Activated CD8-positive, alpha-beta memory T cell treated with anti-CD3 and anti-CD28 coated beads, Interleukin-2, amount 50 U/mL, for 4 hours (primary cell): ENCODE results near the gene ETV6.
"Not testable (repeated sequence)": the region's sequence is repeated elsewhere in the genome, so short reads cannot be mapped to it uniquely, and the experiment has no call there.

Experiments
- DNase-seq: peaks from one replicate; pipeline ENCODE4 v3.0.0-alpha.2; 2020

The ETV6 gene

DNA sequence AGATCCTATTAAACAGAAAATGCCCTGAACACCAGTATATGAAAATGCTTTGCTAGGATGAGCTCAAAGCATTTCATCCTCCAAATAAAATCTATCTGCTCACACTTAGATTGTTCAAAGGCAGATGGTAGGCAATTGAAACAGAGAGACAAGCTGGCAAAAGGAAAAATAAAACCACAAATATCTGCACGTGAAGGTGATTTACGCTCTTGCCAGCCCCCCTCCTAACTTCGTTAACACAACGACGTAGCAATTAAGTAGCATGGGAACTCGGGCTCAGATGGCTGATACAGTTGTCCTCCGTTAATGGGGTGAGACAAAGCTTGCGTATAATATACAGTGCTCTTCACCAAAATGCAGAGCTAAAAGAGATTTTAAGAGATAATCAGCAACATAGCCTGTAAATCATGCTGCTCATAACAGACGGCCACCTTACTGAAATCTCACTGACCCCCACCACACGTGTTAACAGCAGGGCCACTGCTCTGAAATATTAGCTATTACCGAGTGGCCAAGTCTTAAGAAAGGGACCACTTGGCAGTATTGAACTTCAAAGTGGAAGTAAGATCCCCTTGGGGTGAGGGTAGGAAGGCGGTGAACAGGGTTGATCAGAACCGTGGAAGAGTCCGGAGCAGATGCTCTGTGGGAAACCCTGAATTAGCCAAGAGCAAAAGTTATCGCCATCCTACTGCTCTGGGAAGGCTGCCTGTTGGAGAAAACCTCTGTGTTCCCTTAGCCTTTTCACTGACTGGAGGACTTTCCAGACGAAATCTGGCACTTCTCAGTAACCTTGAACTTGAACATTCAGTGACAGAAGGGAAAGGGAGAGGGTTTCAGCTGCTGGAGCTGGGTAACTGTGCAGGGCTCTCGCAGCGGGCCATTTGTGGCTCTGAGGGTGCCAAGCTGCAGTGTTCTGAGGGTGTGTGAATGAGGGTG is 23.1 kb downstream of the ETV6 start:
- no peak for DNase-seq

DNA sequence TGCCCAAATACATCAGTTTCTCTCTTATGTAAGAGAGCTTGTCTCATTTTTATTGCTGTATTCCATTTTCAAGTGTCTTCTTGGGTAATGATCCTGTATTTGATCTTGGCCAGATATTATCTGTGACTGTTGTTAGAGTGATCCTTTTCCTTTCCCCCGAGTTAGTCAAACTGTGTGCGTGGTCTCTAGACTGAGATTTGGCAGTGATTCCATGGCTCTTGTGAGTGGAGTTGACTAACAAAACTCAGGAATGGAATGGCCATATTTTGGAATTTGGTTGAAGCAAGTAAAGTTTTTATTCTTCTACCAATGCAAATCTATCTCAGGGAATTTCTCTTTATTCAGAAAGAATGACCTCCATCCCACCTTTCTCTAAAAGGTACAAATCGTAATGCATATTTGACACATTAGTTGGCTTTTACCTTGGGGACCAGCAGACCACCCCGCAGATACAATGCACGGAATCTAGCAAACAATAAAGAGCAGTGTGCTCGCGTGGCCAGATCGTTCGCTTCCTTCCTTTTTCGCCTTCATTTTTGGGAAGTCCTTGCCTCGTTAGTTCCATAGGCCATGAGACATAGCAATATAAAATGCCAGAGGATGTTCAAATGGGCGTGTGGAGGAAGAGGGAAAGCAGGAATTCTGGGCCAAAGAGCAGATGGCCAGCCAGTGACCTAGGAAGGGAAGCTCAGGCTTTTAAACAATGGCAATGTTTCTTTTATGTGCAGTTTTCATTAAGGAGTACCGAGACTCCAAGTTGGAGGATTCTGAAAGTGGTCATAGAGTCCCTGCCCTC is 24.4 kb downstream of the ETV6 start:
- DNase-seq: no peak

DNA sequence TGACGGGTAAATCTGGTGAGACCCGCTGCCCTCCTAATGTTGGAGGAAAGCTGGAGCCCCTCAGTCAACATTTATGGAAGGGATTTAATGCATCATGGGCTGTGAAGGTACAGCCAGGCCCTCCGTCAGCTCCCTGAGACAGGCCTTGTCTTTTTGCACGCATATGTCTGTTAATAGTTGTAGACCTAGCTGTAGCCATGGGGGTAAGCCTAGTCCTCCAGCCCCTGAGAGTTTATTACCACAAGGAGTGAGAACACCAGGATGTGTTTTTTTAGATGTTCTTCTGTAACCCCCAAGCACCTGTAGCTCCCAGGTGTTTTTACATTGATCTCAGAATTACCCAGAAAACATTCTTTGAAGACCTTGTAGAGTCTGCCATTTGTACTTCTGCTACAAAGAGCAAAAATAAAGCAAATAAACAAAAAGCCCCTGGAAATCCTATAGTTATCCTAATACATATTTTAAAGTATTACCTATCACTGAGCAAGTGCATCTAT is 25.5 kb downstream of the ETV6 start:
- DNase-seq: no peak

DNA sequence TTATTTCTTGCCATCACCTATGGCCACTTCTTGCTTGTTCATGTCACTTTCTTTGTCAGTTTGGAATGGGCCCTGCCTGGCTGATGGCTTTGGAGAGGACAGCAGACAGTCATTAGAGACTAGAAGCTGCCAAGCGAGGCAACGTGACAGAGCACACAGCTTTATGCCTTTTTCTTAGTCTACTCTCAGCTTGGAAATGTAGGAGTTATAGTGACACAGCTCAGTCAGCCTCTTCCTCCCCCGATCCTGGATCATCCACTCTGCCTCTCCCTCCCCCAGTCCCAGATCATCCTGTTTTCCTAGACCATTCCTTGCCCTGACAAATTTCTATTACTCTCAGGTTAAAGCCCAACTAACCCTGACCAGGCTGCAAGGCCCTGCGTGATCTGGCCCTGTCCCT is 26.6 kb downstream of the ETV6 start:
- DNase-seq: no peak

DNA sequence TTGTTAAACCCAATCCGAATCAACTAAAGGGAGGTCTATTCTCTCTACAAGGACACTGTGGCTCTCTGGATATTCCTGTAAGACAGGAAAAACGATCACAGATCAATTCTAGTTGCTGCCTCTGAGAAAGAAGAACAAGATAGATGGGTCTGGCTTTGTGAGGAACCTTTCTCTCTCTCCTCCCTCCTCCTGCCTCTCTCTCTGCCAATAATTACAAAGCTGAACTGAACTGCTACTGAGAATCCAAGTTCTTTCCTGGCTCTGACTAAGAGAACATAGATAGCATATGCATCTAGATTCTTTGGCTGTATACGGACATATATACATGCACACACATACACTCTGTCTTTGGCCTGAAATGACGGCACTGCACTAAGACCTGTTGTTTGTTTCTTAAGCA is 27.6 kb downstream of the ETV6 start:
- DNase-seq: no peak

DNA sequence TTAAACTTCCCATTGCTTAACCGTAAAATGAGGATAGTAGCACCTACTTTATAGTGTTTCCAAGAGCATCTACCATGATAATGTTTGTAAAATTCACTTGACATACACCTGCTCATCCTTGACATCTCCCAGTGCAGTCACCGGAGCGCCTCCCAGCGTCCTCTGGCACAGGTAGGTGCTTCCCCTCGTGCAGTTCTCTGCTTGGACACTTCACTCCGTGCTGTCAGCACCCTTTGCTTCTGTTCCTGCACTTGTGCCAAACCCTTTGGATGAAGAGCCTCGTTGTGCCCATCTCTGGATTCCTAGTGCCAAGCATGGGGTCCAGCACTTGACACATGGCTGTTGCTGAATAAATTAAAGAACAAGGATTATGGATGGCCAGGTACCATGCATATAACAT is 28.3 kb downstream of the ETV6 start:
- DNase-seq: no peak

DNA sequence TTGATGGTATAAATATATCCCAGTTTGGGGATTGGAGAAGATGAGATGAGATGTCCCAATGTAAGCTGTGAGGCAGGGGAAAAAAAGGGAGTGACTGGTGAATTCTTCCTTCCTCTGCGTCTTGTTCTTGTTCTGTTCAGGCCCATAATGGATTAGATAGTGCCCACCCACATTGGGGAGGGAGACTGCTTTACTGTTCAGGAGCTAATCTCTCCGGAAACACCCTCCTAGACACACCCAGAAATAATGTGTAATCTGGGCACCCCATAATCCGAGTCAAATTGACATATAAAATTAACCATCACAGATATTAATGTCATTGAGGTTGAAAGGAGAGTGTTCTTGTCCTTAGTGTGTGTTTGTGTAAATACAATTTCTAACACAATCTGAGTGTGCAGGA is 29.3 kb downstream of the ETV6 start:
- DNase-seq: no peak

DNA sequence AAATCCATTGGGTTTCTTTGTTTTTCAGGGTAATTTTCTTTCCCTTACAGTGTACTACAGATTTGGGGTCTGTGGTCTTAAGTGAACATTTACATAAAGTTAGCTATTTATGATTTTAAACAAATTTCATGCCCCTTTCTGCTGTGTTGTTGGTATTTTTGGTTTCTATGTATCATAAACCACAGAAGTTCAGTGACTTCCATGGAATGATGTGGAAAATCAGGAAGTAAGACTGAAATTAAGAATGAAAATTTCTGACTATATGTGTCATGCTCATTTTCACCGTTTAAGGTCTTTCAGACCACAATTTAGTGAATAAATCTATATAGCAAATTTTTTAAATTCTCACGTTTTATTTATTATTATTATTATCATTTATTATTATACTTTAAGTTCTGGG is 31.7 kb downstream of the ETV6 start:
- no peak for DNase-seq

DNA sequence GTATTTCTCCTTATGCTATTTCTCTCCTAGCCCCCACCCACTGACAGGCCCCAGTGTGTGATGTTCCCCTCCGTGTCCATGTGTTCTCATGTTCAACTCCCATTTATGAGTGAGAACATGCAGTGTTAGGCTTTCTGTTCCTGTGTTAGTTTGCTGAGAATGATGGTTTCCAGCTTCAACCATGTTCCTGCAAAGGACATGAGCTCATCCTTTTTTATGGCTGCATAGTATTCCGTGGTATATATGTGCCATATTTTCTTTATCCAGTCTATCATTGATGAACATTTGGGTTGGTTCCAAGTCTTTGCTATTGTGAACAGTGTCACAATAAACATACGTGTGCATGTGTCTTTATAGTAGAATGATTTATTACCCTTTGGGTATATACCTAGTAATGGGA is 32.2 kb downstream of the ETV6 start:
- not testable (repeated sequence) for DNase-seq

DNA sequence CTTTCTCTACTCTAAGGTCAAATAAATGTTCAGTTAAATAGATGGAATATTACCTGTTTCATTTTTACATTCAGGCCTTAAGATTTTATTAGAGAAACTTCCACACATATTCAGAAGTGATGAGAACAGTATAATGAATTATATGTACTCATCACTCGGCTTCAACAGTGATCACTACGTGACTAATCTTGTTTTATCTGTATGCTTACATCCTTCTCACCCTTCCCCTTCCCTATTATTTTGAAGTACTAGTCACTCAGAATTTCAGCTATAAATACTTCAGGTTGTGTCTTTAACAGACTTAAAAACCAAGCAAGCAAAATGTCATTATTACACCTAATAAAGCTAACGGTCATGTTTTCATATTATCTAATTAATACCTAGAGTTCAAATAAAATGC is 34.9 kb downstream of the ETV6 start:
- no peak for DNase-seq

DNA sequence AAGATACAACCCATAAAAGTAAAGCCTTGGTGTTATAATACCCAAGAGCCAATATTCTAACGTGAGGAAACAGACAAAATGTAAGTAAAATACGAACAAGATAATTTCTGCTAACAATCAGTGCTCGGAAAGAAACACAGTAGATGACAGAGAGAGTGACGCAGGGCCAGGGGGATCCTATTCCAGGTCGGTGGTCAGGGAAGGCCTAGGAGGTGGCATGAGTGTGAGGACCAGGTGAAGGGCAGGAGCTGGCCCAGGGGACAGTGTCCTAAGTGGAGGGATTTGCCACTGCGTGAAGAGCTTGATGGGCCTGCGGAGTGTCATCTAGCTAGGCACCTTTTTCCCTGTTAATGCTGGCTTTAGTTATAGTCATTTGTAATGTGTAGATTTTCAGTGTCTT is 35.3 kb downstream of the ETV6 start:
- no peak for DNase-seq

DNA sequence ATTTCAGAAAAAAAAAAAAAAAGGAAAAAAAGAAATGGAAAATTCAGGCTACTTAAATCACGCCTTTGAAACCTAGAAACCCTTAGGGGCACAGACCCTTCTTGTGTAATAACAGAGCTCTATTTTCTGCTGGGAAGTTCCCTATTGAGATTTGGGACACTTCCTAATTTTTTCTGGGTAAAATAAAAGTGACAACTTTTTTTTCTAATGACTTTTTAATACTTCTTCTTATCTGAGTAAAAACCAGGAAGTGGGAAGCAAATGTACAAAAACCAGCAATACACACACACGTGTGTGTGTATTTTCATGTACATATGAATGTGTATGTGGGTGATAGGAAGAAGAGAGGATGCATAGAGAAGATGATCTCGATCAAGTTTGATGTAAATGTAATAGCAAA is 35.8 kb downstream of the ETV6 start:
- DNase-seq: no peak

DNA sequence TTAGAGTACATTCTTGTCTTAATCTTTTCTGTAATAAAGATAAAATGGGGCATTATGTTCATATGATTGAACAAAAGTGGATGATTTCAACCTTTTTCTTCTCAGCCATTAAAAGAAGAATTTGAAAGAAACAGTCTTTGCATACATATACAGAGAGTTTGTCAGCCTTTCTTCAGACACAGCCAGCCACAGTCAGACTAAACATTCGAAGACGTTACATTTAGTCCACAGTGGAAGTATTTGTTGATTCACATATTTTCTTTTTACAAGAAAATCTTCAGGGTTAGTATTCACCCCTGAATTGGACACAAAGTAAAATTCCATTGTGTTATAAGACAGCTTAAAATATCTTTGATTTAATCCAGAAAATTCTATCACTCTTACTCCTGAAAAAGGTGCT is 36.2 kb downstream of the ETV6 start:
- no peak for DNase-seq

DNA sequence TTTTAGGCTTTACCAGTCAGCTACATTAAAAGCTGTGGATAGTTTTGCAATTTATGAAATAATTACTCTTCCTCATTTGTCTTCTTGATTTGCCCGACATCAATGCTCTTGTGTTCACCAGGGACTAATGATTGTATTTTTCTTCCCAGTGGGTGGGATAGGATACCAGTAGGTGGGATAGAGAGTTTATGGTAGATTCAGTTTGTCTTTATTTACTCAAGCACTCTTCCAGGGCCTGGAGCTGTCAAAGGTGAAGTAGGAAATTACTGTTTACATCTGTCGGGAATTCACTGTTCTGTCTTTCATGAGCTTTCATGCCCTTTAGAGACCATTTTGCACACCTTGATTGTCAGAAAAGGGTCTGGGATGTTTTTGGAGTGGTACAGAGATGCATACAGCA is 36.6 kb downstream of the ETV6 start:
- no peak for DNase-seq

DNA sequence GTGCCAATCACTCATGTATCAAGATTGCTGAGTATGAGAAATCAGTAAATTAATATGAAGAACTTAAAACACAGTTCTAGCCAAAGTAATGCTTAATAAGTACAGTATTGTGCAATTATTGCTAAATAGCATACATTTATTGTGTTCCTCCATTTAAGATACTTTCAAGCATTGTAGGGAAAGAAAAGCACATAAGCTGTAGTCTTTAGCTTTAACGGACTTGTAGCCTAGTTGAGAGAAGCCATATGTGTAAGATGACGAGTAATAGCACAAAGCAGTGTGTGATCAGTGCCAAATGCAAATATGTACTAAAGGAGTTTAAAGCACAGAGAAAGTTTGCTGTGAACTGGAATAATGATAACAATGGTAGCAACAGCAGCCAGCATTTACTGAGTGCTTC is 38.1 kb downstream of the ETV6 start:
- DNase-seq: no peak

DNA sequence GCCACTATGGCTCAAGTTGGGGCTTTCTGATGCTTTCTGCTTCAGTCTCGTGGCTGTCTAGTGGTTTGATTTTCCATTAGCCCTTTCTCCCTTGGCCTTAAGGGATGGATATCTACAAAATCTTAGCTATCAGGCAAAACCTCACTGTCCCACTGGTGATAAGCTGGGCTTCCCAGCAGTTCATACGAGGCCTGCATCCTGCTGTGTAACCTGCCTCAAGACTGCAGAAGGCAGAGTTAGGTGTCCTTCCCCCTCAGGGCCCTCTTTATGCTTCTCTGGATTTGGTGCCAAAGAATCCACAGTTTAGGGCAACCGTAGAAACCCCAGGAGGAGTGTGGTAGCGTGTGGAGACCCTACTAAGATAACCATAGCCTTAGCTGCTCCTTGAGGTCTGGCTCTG is 38.9 kb downstream of the ETV6 start:
- DNase-seq: no peak

DNA sequence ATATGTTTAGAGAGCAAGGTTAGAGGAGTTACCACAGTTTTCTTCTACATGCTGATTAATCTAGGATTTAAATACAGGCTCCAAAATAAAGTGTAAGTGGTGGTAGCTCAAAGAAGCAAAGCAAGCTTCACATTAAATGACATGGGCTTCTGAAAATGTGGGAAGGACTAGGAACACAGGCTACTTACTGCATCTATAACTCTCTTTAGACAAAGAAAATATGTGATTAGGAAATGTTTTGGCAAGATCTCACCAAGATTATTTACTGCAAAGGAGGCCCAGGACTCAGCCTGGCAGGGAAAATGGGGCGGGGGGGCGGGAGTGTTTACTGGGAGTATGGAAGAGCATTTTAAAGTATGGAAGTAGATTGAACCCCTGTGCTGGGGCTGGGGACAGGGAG is 39.4 kb downstream of the ETV6 start:
- no peak for DNase-seq

DNA sequence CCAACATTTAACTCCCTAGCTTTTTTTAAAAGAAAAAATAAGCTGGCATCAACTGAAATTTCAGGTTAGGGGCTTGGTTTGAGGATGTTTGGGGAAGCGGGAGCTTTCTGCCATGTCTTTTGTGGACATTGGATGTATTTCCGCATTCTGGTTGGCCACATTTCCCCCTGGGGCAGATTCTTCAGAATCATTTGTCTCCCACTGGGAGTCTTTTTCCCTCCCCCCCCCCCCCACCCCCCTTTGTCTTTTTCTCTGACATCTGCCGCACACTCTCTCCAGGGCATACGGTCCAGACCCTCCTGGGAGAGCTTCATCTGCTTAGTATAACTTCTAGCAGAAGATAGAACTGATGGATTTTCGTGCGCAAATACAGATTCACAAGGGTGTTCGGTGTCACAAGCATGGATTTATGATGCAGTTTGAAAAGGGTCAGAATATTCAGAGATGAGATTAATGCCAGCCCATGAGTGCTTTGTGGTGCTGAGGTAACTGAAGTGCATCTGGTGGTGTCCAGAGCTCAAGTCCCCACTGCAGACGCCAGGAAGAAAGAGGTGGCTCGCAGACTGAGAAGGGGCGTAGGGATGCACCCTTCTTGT is 40.2 kb downstream of the ETV6 start:
- DNase-seq: no peak

DNA sequence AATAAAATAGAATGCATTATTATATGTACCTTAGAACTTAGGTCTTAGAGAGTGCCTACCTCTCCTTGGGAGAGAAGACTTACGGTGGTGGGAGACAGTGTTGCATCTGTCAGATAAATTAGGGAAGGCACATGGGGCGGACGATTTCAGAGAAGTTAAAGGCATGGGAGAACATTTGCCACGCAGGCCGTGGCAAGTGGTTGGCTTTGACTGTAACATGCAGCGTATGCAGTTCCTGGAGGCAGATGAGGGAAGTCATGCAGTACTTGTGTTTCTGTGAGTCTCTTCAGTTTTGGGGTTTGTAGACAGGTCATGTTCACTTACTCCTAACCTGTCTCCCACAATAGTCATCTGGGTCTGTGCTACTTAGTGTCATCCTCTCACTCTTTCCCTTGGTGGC is 43.6 kb downstream of the ETV6 start:
- DNase-seq: no peak

DNA sequence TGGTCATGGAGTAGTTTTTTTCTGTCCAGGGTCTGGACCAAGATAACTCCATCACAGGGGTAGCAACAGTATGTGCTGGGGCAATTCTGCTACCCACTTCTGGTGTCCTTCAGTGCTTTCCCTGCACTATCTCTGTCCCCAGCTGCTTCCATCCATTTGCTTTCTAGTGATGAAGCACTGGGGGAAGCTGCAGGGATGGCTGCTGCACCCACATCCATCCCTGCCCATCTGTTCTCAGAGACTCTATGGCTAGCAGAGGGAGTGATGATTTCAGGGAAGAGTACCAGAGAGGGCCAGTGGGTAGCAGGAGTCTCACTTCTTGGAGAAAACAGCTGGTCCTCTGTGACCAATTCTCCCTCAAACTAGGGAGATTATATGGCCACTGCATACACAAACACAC is 44.1 kb downstream of the ETV6 start:
- DNase-seq: no peak

DNA sequence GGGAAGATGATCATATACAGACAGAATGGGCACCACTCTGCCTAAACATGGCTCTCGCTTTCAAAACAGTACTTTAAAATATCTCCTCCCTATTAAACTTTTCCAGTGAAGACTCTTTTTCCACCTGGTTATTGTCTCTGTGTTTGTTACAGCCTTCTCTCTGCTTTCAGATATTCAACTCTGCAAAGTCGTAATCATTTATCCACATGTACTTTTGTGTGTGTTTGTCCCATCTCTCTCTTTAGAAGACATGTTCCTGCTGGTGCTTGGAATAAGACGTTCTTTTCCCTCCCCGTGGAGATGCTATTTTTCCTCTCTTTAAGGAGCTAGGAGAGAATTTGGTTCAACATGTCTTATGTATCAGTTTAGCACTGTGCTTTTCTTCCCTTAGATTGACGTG is 45.1 kb downstream of the ETV6 start:
- no peak for DNase-seq

DNA sequence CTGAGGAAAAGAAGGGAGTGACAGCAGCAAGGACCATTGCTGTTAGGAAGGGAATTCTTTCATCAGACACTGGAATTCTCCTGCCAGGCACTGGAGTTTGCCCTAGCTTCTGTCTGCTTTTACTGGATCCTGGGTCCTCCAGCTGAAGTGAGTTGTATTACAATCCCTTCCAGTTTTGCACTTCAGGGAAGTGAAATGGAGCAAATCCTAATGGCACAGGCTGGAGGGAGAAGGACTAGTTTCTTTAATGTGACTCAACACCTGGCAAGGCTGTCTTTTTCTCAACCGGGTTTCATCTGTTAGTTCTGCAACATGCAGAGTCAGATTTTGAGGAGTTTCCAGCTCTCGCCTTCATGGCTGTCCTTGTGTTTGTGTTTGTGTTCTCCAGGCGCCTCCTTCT is 45.8 kb downstream of the ETV6 start:
- no peak for DNase-seq

DNA sequence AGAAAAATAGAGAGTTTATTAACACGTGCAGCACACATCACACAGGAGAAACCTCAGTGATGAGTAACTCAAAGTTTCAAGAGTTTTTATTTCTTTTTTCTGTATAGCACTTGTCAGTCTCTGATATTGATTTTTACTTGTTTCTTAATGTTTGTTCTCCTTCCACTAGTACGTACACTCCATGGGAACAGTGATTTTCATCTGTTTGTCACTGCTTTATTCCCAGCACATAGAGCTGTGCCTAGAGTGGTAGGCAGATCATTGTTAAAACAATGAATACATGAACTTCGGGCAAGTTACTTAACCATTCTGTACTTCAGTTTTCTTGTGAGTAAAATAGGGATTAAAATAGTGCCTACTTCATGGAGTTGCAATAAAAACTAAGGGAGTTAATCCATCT is 46.6 kb downstream of the ETV6 start:
- DNase-seq: no peak

DNA sequence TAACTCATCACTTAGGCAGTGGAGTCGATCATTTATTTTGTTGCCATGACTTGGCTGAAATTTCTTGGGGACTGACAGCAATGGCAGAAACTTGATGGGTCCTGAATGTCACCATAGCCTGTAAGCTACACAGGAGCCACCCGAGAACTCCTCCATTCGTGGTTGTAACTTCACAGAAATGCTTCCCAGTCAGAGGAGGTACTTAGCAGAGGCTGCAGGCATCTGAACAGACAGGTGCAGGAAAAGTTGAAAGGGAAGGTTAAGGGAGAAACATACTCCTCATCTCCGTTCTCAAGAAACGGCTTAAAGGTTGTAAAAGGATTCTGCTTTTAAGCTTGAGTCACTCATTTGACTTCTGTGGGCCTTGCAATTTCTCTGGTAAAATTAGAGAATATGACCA is 47.7 kb downstream of the ETV6 start:
- DNase-seq: no peak
